NCI-H748 treated with DMSO at 0.1 percent for 48 hours (cell line): Measurements from ENCODE around the gene TINAGL1.

ENCODE experiments used
- DNase-seq: peaks from one replicate; lab custom pipeline; 2025; lab: John Stamatoyannopoulos, UW

TINAGL1 gene, protein sequence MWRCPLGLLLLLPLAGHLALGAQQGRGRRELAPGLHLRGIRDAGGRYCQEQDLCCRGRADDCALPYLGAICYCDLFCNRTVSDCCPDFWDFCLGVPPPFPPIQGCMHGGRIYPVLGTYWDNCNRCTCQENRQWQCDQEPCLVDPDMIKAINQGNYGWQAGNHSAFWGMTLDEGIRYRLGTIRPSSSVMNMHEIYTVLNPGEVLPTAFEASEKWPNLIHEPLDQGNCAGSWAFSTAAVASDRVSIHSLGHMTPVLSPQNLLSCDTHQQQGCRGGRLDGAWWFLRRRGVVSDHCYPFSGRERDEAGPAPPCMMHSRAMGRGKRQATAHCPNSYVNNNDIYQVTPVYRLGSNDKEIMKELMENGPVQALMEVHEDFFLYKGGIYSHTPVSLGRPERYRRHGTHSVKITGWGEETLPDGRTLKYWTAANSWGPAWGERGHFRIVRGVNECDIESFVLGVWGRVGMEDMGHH

DNA sequence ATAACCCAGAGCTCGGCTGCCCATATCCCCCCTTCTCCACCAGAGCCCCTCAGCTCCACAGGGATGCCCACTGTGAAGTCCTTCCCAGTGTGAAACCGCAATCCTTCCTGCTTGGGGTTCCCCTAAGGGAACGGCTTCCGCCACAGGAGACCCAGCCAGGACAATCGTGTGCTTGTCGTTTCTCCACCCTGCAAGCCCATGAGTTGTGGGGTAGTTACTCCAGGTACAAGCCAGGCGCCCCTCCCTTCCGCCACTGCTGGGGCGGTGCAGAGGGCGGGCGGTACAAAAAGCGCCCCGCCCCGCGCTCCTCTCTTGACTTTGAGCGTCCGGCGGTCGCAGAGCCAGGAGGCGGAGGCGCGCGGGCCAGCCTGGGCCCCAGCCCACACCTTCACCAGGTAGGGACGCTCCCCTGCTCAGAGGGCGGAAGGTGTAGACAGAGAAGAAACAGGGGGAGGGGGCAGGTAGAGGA, at the start of gene TINAGL1:
Gene TINAGL1 (plus strand): TSS at position 315 of the 469 bp plus-strand sequence. CDS start 634 bp downstream, outside the sequence.
- DNase-seq = no peak

DNA sequence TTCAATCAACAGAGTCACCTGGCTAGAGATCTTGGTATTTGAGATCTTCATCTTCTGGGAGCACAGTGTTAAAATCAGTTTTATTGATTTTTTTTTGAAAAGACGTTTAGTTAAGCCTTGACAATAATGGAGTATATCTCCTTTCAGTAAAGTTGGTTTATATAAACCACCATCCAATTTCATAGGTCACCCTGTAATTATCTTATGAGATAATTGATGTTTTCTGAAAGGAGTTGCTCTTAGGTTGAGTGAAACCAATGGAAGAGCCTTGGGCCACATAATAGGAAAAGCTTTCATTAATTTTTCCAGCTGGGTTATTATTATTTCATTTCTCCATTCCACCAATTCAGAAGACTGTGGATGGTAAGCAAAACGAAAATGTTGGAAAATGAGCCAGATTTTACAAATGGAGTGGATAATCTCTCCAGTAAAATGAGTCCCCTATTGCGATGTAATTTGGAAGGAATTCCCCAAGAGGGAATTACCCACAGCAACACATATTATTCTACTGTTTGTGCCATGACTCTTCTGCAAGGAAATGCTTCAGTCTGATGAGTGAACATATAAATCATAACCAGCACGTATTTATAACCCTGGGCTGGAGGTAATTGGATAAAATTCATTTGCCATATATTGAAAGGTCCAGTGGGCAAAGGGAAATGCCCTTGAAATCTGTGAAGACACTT, 46.2 kb upstream of the TINAGL1 start:
- no peak for DNase-seq

DNA sequence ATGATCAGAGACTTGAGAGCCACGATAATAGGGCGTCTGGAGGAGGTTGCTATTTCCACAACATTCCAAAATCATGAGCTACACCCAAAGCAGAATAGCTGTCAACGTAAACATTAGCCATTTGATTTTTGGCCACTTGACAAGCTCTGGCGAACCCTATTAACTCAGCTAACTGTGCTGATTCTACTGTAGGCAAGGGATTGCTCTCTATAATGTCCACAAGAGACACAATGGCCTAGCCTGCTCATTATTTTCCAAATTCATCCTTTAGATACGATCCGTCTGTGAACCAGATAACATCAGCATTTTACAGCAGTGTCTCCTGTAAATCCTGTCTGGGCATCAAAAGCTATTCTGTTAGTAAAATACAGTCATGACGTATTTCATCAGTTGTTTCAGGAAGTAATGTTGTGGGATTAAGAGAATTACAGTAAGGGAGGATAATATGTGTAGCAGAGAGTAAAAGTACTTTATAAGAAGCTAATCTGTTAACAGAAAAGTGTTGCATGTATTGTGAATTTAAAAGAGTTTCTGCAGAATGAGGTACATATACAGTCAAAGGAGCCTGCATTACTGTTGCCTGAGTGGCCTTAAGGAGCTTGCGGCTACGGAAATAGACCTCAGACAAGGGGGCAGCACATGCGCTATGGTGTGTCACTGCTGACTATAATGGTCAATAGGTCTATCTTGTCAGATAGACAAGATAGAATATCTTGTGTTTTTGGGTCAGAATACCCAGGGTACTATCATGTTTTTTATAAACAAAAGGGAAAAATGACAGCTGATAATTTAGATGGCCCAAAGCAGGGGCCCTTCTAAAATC, 44.9 kb upstream of the TINAGL1 start:
- peak; percentile 74 for DNase-seq

DNA sequence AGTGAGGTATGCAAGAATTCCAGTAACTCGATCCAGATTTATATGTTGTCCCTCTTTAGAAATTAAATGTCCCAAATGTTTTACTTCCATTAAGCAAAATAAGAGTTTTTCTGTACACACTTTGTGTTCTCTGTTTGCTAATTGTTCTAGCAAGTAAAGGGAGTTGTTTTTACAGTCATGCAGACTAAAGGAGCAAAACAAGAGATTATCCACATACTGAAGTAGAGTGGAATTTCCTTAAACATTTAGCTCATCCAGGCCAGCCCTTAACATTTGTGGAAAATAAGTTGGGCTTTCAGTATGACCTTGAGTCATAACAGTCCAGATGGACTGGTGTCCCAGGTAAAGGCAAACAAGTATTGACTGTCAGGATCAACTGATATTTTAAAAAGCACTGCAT, 44.1 kb upstream of the TINAGL1 start:
- no peak for DNase-seq

DNA sequence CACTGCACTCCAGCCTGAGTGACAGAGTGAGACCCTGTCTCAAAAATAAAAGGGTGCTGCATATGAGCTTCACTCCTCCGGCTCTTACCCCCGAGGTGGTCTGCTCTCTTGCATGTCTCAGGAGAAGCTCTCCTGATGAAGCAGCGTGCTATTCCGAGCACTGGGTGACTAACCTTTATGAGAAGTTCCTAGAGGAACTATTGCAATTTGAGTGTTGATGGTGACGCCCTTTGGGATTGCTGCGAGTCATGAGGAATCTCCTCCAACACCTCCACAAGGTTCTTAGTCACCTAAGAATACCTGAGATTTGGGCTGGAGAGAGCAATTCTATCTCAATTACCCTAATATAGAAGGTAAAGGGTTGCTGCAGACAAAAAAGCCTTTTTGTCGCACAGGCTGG, 40.8 kb upstream of the TINAGL1 start:
- DNase-seq = no peak

DNA sequence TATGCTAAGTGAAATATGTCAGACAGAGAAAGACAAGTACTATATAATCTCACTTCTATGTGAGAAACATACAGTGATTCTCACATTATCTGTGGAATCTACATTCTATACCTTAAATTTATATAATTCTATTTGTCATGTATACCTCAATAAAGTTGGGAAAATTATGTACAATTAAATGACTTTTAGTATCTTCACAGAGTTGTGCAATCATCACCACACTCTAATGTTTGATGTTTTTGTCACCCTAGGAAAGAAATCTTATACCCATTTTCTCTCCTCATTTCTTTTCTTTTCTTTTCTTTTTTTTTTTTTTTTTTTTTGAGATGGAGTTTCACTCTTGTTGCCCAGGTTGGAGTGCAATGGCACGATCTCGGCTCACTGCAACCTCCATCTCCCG, 37.0 kb upstream of the TINAGL1 start:
- no peak for DNase-seq

DNA sequence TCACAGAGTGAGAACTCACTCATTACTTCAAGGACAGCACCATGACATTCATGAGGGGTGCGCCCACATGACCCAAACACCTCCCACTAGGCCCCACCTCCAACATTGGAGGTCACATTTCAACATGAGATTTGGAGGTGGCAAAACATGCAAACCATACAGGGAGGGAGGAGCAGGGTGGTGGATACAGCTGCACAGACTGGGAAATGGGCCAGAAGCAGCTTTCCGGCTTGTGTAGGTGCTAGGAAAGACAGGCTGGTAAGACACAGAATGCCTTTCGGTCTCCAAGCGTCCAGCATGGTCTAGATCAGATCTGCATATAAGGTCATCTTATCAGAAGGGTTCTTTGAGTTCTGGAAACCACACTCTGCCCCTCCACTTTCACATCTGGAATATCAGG, 35.1 kb upstream of the TINAGL1 start:
- DNase-seq = no peak

DNA sequence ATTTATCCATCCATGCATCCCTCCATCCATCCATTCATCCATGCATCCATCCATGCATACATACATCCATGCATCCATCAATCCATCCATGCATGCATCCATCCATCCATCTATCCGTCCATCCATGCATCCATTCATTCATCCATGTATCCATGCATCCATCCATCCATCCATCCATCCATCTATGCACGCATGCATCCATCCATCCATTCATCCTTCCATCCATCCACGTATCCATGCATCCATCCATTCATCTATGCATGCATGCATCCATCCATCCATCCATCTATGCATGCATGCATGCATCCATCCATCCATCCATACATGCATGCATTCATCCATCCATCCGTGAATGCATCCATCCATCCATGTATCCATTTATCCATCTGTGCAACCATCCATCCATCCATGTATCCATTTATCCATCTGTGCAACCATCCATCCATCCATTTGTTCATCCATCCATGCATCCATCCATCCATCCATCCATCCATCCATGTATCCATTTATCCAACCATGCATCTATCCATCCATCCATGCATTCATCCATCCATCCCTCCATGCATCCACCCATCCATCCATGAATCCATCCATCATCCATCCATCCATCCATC, 30.3 kb upstream of the TINAGL1 start:
- no peak for DNase-seq

DNA sequence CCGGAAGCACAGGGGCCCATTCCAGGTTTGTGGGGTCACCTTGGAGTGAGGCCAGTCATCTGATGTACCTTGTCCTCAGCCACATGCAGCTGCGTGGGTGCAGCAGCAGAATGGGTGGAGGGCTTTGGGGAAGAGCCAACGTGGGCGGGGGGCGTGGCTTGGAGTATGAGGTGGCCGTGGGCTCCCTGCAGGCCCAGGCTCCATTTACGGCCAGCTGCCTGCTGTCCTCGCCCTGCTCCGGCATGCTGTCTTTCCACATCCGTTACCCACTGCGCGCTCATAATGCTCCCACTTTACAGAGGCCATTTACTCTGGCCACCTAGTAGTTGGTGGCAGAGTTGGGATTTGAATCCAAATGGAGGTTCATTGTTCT, 27.8 kb upstream of the TINAGL1 start:
- DNase-seq = no peak

DNA sequence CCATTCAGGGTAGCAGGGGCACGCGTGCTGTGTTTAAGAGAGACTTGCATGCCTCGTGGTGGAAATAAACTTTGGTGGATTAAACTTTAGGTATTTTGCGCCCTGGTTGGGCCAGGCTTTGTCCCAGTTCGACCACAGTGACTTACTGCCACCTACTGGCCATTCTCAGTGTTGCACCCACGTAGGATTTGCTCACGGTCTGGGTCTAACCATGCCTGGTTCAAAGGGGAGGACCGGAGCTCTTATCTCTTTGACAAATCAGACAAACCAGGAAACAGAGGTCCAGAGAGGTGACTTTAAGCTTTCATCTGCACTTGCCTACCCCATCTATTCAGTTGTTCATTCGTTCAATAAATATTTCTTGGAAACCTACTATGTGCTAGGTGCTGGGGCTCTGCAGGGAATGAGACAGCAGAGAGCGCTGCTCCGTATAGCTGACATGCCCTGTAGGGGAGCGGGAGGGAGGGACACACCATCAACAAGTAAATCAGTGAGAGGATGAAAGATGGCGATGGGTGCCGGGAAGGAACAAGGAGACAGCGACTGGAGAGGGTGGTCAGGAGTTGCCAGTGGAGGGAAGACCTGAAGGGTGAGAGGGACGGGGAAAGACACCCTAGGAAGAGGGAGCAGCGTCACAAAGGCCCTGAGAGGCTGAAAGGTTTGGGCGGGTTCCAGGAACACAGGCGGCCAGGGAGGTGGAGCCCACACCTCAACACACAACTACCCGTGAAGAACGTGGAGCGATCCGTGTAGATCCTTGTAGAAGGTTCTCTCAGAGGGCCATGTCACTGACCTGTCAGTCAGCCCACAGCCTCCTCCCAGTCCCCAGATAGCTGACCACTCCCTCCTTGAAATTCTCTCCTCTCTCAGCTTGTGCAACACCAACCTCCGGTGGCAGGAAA, 27.2 kb upstream of the TINAGL1 start:
- DNase-seq = peak; percentile 75

DNA sequence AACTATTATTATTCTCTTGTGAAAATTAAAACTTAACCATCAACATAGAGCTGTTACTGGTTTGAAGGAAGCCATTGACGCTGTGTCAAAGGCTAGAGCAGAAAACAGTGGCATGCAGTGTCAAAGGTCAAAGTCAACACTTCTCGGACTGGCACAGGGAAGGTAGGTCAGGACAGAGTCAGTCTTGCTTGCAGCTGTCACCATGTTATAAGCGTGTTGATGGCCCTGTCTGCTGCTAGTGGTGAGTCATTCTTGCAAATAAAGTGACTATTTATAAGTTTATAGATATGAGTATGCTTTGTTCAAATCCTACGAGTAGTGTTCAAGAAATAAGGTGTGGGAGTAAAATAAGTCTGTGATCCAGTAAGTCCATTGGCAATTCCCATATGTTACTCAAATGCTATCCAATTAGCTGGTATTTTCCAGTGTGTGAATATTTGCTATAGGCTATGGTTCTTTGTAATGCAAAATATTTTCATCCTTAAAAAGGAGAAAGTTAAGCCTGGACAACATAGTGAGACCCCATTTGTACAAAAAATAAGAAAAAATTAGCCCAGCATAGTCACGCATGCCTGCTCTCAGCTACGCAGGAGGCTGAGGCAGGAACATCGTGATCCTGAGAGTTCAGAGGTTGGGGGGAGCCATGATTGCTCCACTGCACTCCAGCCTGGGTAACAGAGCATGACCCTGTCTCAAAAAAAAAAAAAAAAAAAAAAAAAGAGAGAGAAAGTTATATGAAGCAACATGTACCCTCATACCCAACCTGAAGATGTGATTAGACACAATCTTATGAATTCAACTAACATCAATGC, 26.3 kb upstream of the TINAGL1 start:
- DNase-seq = no peak

DNA sequence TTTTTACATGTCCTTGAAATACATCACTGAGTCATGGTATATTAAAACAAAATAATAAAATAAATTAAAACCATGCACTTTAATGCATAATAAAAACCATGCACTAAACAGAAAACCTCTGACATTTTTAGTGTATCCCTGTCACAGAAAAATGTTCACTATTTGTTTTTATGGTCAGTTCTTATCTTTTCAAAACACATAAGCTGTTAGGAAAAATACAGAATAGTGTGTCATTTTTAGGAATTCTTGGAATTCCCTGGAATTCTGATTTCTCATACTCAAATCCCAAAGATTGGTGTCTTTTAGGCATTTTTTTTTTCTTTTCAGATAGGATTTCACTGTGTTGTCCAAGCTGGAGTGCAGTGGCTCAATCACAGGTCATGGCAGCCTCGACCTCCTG, 25.1 kb upstream of the TINAGL1 start:
- no peak for DNase-seq

DNA sequence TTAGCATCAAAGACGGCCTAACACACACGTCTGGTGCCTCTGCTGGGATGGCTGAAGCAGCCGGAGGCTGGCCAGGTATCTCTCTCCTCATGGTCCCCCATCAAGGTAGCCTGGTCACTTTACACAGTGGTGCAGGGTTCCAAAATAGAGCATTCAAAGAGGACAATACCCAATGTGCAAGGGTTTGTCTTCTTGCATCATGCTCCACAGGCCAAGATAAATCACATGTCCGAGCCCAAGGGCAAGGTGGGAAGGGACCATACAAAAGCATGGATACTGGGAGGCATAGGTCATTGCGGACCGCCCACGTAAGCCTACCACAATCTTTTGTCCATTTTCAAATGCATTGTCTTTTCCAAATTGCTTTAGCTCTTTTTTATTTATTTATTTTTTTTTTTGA, 23.8 kb upstream of the TINAGL1 start:
- no peak for DNase-seq

DNA sequence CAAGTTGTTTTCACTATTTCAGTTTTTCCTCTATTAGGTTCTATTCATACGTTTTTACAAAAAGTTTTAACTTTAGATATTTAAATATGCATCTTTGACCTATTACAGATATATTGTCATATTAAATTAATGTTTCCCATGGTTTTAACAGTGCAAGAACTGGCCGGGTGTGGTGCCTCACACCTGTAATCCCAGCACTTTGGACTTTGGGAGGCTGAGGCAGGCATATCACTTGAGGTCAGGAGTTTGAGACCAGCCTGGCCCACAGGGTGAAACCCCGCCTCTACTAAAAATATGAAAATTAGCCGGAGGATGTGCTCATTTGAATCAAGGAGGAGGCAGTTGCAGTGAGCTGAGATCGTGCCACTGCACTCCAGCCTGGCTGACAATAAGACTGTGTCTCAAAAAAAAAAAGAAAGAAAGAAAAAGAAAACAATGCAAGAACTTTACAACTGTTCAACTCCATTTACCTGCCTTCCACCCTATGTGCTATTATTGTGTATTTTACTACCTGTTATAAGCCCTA, 19.8 kb upstream of the TINAGL1 start:
- DNase-seq = no peak

DNA sequence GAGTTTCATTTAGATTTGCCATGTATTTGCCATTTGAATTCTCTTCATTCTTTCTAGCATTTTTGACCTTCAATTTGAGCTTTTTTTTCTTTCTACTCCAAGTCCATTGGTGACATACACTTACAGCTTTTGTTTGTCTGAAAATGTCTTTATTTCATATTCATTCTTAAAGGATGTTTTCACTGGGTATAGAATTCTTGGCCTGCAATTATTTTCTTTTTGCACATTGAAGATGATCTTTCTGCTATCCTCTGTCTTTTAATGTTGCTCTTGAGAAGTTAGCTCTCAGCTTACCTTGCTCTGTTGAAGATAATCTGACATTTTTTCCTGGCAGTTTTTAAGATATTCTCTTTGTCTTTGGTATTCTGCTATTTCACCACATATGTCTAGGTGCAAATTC, 16.6 kb upstream of the TINAGL1 start:
- no peak for DNase-seq

DNA sequence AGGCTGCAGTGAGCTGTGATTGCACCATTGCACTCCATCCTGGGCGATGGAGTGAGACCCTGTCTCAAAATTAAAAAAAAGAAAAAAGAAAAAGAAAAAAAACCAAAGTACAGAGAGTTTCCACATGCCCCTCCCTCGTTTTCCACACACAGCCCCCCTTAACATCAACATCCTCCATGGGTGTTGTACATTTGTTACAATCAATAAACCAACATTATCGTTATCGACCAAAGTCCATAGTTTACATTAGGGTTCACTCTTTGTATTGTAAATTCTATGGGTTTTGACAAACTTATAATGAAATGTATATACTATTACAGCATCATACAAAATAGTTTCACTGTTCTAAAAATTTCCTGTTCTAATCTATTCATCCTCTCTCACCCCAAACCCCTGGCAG, 15.9 kb upstream of the TINAGL1 start:
- DNase-seq = no peak

DNA sequence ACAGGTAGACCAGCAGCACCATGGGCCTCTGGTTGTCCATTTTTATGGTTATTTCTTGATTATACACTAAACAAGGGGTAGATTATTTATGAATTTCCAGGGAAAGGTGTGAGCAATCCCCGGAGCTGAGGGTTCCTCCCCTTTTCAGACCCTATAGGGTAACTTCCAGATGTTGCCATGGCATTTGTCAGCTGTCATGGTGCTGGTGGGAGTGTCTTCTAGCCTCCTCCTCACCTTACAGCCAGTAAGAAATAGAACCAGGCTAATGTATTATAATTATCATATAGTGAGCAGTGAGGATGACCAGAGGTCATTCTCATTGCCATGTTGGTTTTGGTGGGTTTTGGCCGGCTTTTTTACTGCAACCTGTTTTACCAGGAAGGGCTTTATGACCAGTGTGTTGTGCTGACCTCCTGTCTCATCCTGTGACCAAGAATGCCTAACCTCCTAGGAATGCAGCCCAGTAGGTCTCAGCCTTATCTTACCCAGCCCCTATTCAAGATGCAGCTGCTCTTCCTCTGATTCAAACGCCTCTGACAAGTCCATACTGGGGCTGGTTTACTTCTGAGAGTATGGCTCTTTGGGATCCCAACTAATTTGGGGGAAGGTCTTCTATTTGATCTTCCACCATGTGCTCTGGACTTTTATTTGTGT, 13.5 kb upstream of the TINAGL1 start:
- no peak for DNase-seq

DNA sequence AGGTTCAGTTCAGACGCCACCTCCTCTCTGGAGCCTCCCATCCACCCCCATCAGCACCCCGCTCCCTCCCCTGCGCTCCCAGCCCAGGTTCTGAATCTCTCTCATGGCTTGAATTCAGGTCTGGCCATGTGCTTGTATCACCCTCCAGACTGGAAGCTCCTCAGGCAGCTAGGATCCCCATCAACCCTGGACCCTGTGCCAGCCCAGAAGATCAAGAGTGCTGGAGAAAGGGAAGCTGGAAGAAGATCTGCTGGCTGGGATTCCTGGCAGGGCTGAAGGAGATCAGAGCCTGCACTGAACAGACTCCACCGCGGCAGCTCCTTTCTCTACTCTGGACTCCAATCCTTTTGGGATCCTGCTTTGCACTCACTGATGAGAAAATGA, 11.7 kb upstream of the TINAGL1 start:
- no peak for DNase-seq

DNA sequence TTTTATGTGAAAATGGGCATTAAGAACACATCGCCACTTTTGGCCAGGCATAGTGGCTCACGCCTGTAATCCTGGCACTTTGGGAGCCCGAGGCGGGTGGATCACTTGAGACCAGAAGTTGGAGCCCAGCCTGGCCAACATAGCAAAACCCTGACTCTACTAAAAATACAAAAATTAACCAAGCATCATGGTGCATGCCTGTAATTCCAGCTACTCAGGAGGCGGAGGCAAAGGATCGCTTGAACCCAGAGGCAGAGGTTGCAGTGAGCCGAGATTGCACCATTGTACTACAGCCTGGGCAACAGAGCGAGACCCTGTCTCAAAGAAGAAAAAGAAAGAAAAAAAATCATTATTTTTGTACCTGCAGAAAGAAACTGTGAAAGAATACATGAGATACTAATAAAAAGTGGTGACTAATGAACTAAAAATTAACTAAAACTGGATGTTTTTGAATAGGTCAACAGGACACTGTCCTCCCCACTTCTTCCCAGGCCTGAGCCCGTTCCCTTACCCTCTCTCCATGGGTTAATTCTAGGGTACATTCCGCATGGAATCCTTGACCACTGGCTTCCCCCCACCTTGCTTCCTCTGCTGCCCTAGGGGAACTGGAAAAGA, 8.3 kb upstream of the TINAGL1 start:
- no peak for DNase-seq
